Liver (tissue), 9 donors: ENCODE measurements around the gene PDCL2. TPM values are rescaled to one million over a fixed set of nuclear protein-coding genes. Genes with fewer than 3 reads are reported as not detected.

Source experiments
- DNase-seq: peaks from one replicate; pipeline ENCODE4 v3.0.0-alpha.2; 2017; ENCODE audit warnings: low spot score
- H3K27ac ChIP-seq, 2 donors: one replicate each; pipeline ENCODE4 v1.7.0; 2013; ENCODE audit warnings: inconsistent platforms in 2 of 2, low read length in 2 of 2, control low read depth in 1 of 2, low read depth in 1 of 2, mild to moderate bottlenecking in 1 of 2
- H3K27me3 ChIP-seq, 4 donors: one replicate each; pipeline versions ENCODE4 v1.6.1 to v1.7.0; 2013; ENCODE audit warnings: low read length in 3 of 4, inconsistent platforms in 1 of 4, mild to moderate bottlenecking in 1 of 4, moderate library complexity in 1 of 4; ENCODE audit not compliant: control insufficient read depth in 4 of 4, insufficient read depth in 4 of 4
- H3K36me3 ChIP-seq, 4 donors: one replicate each; pipeline versions ENCODE4 v1.6.1 to v1.7.0; 2013; ENCODE audit warnings: low read length in 3 of 4, mild to moderate bottlenecking in 3 of 4, low read depth in 1 of 4, moderate library complexity in 1 of 4; ENCODE audit not compliant: control insufficient read depth in 4 of 4, insufficient read depth in 3 of 4
- H3K4me1 ChIP-seq, 4 donors: one replicate each; pipeline versions ENCODE4 v1.6.1 to v1.7.0; 2013; ENCODE audit warnings: low read length in 3 of 4, mild to moderate bottlenecking in 3 of 4, moderate library complexity in 1 of 4; ENCODE audit not compliant: control insufficient read depth in 4 of 4, insufficient read depth in 4 of 4
- H3K4me3 ChIP-seq, 3 donors: one replicate each; pipeline versions ENCODE4 v1.6.1 to v1.7.0; 2013; ENCODE audit warnings: low read length in 3 of 3, control low read depth in 1 of 3, low read depth in 1 of 3, mild to moderate bottlenecking in 1 of 3
- H3K9ac ChIP-seq, 2 donors: one replicate each; pipeline ENCODE4 v1.7.0; 2013; ENCODE audit warnings: low read length in 2 of 2, mild to moderate bottlenecking in 2 of 2, moderate library complexity in 2 of 2, control low read depth in 1 of 2, low read depth in 1 of 2
- H3K9me3 ChIP-seq, 4 donors: one replicate each; pipeline versions ENCODE4 v1.6.1 to v1.7.0; 2013; ENCODE audit warnings: low read length in 3 of 4; ENCODE audit not compliant: control insufficient read depth in 4 of 4
- EGR1 ChIP-seq, 2 donors: IDR thresholded peaks; 2 replicates each; pipeline ENCODE4 v1.6.1; 2016 to 2018; ENCODE audit warnings: antibody characterized with exemption in 2 of 2, low read depth in 2 of 2
- FOXA1 ChIP-seq: IDR thresholded peaks from 2 replicates; pipeline ENCODE4 v1.6.1; 2016; ENCODE audit warnings: antibody characterized with exemption
- FOXA2 ChIP-seq: IDR thresholded peaks from 2 replicates; pipeline ENCODE4 v1.6.1; 2016; ENCODE audit warnings: antibody characterized with exemption
- GABPA ChIP-seq, 2 donors: IDR thresholded peaks in 1 of 2; conservative IDR thresholded peaks in 1 of 2; 2 replicates each; pipeline ENCODE4 v1.6.1; 2016; ENCODE audit warnings: antibody characterized with exemption in 2 of 2, mild to moderate bottlenecking in 1 of 2, moderate library complexity in 1 of 2
- HNF4A ChIP-seq, 2 donors: conservative IDR thresholded peaks; 2 replicates each; pipeline ENCODE4 v1.6.1; 2016; ENCODE audit warnings: antibody characterized with exemption in 2 of 2, mild to moderate bottlenecking in 2 of 2
- HNF4G ChIP-seq: IDR thresholded peaks from 2 replicates; pipeline ENCODE4 v1.6.1; 2016; ENCODE audit warnings: antibody characterized with exemption
- JUND ChIP-seq, 2 donors: IDR thresholded peaks; 2 replicates each; pipeline ENCODE4 v1.6.1; 2016; ENCODE audit warnings: antibody characterized with exemption in 2 of 2
- NR2F2 ChIP-seq: IDR thresholded peaks from 2 replicates; pipeline ENCODE4 v1.6.1; 2016; ENCODE audit warnings: antibody characterized with exemption
- RAD21 ChIP-seq, 2 donors: IDR thresholded peaks; 2 replicates each; pipeline ENCODE4 v1.6.1; 2016; ENCODE audit warnings: antibody characterized with exemption in 2 of 2, mild to moderate bottlenecking in 2 of 2
- RXRA ChIP-seq, 2 donors: IDR thresholded peaks; 2 replicates each; pipeline ENCODE4 v1.6.1; 2017 to 2018; ENCODE audit warnings: antibody characterized with exemption in 2 of 2, mild to moderate bottlenecking in 1 of 2
- SP1 ChIP-seq: IDR thresholded peaks from 2 replicates; pipeline ENCODE4 v1.6.1; 2018; ENCODE audit warnings: antibody characterized with exemption, mild to moderate bottlenecking
- TAF1 ChIP-seq: conservative IDR thresholded peaks from 2 replicates; pipeline ENCODE4 v1.6.1; 2016; ENCODE audit warnings: antibody characterized with exemption, mild to moderate bottlenecking
- YY1 ChIP-seq: IDR thresholded peaks from 2 replicates; pipeline ENCODE4 v1.6.1; 2016; ENCODE audit warnings: antibody characterized with exemption, mild to moderate bottlenecking
- WGBS: extraction: QIAGEN DNeasy Blood & Tissue Kit; methylation state at CpG from one replicate; pipeline ENCODE4 v1.1.7; 2013; 5-methylcytosine and 5-hydroxymethylcytosine counted together
- polyA plus RNA-seq, 2 donors: library from polyadenylated mRNA; stranded (reverse) in 1 of 2; unstranded in 1 of 2; fragments of 200-250 nt in 1 of 2; fragments of >200 nt in 1 of 2; fragmentation: Nextera tagmentation in 1 of 2; extraction: Ambion mirVana in 1 of 2; gene quantifications; one replicate each; pipeline versions ENCODE4 v1.2.1 to v1.2.3, GENCODE V29; 2013 to 2015
- total RNA-seq, 2 donors: library from RNA; depleted of rRNA; stranded (reverse); fragments of >200 nt; gene quantifications; one replicate each; pipeline ENCODE4 v1.2.3, GENCODE V29; 2014
- TF ChIP-seq, protein P1 (sequence below): IDR thresholded peaks from 2 replicates; pipeline ENCODE4 v1.6.1; 2016; ENCODE audit warnings: antibody characterized with exemption, mild to moderate bottlenecking
- TF ChIP-seq, protein P2 (sequence below): IDR thresholded peaks from 2 replicates; pipeline ENCODE4 v1.6.1; 2016; ENCODE audit warnings: antibody characterized with exemption
- TF ChIP-seq, protein P3 (sequence below): fragments of 150-350 bp; IDR thresholded peaks from 2 replicates; pipeline ENCODE4 v1.5.1; 2017; ENCODE audit warnings: improper control_type of control experiment, low read depth, low read length; ENCODE audit not compliant: missing input control
- TF ChIP-seq, protein P4 (sequence below): IDR thresholded peaks from 2 replicates; pipeline ENCODE4 v1.6.1; 2016; ENCODE audit warnings: antibody characterized with exemption
- TF ChIP-seq, protein P5 (sequence below): IDR thresholded peaks from 2 replicates; pipeline ENCODE4 v1.6.1; 2016; ENCODE audit warnings: antibody characterized with exemption
- donor health status: healthy.
- donor health status: healthy.
- donor health status: healthy.
- donor health status: healthy.
- donor health status: healthy.

The PDCL2 gene
- total and polyA plus RNA-seq, 4 donors = not detected

DNA sequence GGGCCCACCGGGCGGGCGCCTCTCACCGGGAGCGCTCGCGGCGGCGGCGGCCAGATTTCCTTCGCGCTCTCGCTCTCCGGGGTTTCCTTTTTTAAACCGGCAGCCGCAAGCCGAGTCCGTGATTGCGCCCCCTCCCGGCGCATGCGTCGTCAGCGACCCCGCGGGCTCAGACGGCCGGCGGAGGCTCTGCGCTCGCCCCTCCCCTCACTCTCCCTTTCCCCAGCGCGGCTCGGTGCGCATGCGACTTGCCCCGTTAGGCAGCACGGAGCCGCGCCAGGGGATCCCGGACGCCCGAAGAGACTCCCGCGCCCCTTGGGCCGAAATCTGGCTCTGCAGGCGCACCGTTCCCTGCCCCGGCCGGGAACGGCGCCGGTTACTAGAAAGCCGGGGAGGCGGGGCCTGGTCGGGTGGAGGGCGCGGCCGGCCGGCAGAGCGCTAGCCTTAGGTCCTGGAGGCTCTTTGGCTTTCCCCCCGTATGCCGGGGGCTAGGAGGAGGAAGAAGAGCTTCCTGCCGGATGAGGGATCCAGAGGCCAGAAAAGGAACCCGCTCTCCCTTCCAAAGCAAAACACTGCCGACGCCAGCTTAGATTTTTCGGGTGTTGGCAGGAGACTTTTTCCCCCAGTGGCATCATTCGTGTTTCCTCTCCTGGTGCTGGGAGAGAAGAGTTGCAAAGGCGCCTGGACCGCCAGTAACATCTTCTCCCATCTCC lies 45.1 kb downstream of the PDCL2 start, which contains the start of gene CLOCK:
Gene CLOCK, minus strand, starts transcription at position 154 of the 710 bp plus-strand sequence. CDS start 64,124 bp downstream, outside the sequence.
- TF ChIP-seq HNF4A (conservative IDR thresholded peaks at IDR 0.05) (peak in 1 of 2 donors; percentile 16), FOXA1 (no peak), YY1 (no peak), RXRA (IDR thresholded peaks at IDR 0.05) (no peak), RAD21 (IDR thresholded peaks at IDR 0.05) (peak; percentile 19 to 57), FOXA2 (no peak), GABPA (IDR thresholded peaks at IDR 0.05 in 1 of 2, conservative IDR thresholded peaks at IDR 0.05 in 1 of 2) (no peak), EGR1 (IDR thresholded peaks at IDR 0.05; ENCODE audit: low read depth in 2 of 2) (no peak), SP1 (no peak), JUND (IDR thresholded peaks at IDR 0.05) (no peak), NR2F2 (no peak), TAF1 (no peak), HNF4G (no peak)
- TF ChIP-seq, protein P1, sequence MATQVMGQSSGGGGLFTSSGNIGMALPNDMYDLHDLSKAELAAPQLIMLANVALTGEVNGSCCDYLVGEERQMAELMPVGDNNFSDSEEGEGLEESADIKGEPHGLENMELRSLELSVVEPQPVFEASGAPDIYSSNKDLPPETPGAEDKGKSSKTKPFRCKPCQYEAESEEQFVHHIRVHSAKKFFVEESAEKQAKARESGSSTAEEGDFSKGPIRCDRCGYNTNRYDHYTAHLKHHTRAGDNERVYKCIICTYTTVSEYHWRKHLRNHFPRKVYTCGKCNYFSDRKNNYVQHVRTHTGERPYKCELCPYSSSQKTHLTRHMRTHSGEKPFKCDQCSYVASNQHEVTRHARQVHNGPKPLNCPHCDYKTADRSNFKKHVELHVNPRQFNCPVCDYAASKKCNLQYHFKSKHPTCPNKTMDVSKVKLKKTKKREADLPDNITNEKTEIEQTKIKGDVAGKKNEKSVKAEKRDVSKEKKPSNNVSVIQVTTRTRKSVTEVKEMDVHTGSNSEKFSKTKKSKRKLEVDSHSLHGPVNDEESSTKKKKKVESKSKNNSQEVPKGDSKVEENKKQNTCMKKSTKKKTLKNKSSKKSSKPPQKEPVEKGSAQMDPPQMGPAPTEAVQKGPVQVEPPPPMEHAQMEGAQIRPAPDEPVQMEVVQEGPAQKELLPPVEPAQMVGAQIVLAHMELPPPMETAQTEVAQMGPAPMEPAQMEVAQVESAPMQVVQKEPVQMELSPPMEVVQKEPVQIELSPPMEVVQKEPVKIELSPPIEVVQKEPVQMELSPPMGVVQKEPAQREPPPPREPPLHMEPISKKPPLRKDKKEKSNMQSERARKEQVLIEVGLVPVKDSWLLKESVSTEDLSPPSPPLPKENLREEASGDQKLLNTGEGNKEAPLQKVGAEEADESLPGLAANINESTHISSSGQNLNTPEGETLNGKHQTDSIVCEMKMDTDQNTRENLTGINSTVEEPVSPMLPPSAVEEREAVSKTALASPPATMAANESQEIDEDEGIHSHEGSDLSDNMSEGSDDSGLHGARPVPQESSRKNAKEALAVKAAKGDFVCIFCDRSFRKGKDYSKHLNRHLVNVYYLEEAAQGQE = peak; percentile 24
- TF ChIP-seq, protein P2, sequence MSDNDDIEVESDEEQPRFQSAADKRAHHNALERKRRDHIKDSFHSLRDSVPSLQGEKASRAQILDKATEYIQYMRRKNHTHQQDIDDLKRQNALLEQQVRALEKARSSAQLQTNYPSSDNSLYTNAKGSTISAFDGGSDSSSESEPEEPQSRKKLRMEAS = no peak
- TF ChIP-seq, protein P3, sequence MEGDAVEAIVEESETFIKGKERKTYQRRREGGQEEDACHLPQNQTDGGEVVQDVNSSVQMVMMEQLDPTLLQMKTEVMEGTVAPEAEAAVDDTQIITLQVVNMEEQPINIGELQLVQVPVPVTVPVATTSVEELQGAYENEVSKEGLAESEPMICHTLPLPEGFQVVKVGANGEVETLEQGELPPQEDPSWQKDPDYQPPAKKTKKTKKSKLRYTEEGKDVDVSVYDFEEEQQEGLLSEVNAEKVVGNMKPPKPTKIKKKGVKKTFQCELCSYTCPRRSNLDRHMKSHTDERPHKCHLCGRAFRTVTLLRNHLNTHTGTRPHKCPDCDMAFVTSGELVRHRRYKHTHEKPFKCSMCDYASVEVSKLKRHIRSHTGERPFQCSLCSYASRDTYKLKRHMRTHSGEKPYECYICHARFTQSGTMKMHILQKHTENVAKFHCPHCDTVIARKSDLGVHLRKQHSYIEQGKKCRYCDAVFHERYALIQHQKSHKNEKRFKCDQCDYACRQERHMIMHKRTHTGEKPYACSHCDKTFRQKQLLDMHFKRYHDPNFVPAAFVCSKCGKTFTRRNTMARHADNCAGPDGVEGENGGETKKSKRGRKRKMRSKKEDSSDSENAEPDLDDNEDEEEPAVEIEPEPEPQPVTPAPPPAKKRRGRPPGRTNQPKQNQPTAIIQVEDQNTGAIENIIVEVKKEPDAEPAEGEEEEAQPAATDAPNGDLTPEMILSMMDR = peak; percentile 45
- TF ChIP-seq, protein P4, sequence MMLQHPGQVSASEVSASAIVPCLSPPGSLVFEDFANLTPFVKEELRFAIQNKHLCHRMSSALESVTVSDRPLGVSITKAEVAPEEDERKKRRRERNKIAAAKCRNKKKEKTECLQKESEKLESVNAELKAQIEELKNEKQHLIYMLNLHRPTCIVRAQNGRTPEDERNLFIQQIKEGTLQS = no peak
- TF ChIP-seq, protein P5, sequence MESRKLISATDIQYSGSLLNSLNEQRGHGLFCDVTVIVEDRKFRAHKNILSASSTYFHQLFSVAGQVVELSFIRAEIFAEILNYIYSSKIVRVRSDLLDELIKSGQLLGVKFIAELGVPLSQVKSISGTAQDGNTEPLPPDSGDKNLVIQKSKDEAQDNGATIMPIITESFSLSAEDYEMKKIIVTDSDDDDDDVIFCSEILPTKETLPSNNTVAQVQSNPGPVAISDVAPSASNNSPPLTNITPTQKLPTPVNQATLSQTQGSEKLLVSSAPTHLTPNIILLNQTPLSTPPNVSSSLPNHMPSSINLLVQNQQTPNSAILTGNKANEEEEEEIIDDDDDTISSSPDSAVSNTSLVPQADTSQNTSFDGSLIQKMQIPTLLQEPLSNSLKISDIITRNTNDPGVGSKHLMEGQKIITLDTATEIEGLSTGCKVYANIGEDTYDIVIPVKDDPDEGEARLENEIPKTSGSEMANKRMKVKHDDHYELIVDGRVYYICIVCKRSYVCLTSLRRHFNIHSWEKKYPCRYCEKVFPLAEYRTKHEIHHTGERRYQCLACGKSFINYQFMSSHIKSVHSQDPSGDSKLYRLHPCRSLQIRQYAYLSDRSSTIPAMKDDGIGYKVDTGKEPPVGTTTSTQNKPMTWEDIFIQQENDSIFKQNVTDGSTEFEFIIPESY = no peak
- peak; percentile 83 for DNase-seq
- Histone ChIP-seq H3K4me1 (peaks cover 0 to 20% (median 12%) of the 10 kb centered on the region in 4 donors), H3K27me3 (no peaks in the 10 kb centered on the region), H3K27ac (peak within 1 kb of the TSS; percentile 93 to 97), H3K36me3 (no peaks in the 10 kb centered on the region), H3K9me3 (no peaks in the 10 kb centered on the region), H3K4me3 (peak within 1 kb of the TSS; percentile 83 to 100 (median 90)), H3K9ac (peak within 1 kb of the TSS; percentile 71)
- under 1% methylated on average over 71 of the region's 71 CpGs for WGBS
